CD4-positive, alpha-beta T cell treated with Interleukin-4 for 1 hour (primary cell): ENCODE results near the gene ZNRF3.
"Not testable (repeated sequence)": the region's sequence is repeated elsewhere in the genome, so short reads cannot be mapped to it uniquely, and the experiment has no call there.

ENCODE experiments used
- DNase-seq, 2 donors: peaks; one replicate each; pipeline ENCODE4 v3.0.0-alpha.2; 2020 to 2022

ZNRF3 gene

DNA sequence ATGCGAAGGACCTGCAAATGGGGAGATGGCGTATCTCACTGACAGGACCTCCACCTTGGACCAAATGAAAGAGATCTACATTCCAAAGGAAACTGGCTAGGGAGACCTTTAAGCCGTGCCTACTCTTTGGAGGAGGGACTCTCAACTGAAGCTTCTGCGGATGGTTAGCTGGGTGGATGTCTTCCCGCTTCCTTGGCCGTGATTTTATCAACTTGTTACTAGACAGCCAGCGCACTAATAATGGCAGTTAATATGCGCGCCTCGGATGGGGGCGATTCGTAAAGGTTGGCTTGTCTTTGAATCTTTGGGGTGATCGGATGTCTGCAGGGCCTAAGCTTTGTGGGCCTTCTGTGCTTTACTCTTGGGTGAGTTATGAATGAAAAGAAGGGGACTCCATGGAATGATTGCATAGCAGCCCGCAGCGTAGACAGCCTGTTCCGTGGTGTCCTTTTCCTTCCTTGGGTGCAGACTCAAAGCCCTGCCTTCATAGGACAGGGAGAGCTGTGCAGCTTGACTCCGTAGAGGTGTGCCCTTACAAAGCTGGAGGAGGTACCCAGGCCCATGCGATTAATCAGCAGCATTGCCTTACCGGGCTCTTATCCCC lies 1.5 kb downstream of the ZNRF3 start:
- DNase-seq, result no peak

GRCh38 chr22:28885939-28886338 lies 2.6 kb downstream of the ZNRF3 start:
- DNase-seq, result no peak

DNA sequence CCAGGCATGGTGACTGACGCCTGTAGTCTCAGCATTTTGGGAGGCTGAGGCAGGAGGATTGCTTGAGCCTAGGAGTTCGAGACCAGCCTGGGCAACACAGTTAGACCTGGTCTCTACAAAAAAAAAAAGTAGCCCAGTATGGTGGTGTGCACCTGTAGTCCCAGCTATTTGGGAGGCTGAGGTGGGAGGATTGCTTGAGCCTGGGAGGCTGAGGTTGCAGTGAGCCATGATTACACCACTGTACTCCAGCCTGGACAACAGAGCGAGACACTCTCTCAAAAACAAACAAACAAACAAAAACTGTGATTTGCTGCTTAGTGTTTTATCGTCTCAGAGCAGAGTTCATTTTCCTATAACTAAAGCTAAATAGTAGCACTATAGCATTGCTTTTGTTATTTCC lies 3.3 kb downstream of the ZNRF3 start:
- DNase-seq, result not testable (repeated sequence)

DNA sequence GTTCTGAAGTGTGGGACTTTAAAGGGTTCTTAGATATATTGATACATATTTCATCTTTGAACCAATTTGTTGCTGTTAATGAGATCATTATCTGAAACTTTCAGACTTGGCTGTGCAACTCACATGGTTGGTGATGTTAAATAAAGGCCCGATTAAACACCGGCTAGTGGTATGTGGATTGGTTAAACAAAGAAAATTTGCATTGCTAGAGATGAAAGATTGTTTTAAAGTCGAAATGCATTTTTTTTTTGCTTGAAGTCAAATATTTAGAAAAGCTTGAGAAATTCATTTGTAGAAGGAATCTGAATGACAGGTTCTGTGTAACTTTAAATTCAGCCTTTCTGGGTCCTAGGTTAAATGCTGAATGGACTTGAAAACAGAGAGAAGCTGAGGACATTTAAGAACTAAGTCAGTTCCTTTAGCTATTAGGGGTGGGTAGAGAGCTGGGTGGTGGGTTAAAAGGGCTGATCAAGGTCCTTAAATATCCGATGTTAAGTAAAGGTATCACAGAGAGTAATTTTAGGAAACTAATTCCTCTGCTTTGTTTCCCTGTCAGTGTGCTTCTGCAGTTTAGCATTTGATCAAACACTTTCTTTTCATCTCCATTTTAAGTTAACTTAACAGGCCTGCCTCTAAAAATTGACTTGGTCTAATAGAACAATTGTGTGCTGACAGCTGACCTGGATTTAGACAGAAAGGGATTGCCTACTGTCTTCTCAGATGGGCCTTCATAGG lies 4.5 kb downstream of the ZNRF3 start:
- DNase-seq, result no peak

GRCh38 chr22:28889478-28890024 lies 6.2 kb downstream of the ZNRF3 start:
- DNase-seq, result no peak

GRCh38 chr22:28891156-28891733 lies 7.9 kb downstream of the ZNRF3 start:
- no peak for DNase-seq

DNA sequence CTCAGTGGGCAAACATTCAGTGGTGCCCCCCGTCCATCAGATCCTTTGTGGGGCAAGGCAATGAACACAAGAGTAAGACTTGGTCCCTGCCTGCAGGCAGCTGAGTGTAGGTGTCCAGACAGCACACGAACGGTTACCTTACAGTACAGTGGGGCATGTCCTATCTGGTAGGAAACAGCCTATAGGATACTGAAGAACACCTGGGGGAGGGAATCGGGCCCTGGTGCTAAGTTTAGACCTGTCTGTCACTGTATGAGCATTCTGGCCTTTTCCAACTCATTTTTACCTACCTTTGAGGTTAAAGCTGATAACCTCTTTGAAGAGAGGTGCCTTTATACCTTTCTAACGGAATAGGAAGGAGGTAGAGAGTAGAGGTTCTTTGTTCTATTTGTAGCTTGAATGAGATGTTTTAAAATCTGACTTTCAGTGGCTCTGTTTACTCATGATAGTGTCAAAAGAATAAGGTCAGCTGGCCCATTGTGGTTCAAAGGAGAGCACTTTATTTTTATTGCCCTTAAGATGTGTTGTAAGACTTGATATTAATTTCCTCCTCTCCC lies 8.9 kb downstream of the ZNRF3 start:
- no peak for DNase-seq

DNA sequence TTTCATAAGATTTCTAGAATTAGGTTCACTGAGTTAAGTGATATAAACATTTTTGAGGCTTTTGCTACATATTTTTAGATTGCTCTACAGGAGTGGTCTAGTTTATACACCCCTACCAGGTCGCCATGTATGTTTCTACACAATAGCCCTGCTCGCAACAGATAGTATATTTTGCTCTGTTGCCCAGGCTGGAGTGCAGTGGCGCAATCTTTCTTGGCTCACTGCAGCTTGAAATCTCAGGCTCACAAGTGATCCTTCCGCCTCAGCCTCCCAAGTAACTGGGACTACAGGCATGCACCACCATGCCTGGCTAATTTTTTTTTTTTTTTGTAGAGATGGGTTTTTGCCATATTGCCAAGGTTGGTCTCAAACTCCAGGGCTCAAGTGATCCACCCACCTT lies 10.4 kb downstream of the ZNRF3 start:
- DNase-seq, result no peak

DNA sequence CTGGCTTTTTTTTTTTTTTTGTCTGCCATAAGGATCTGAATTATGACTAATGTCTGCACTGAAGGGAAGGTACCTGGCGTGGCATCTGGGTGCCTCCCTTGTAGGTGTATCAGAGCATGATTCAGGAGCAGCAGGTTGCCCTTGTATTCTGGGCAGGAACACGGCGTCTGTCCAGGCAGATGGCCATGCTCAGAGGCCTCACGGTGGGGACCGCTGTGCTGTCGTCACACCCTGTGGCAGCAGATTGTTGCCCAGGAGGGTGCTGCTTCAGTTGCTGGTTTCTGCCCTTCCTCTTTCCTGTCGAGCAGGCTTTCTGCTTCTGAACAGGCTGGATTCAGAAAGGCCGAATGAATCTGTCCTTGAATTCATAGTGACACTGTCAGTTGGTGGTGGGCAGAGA lies 11.0 kb downstream of the ZNRF3 start:
- DNase-seq, result peak in 1 of 2 donors; percentile 19

GRCh38 chr22:28894807-28895206 lies 11.4 kb downstream of the ZNRF3 start:
- no peak for DNase-seq

DNA sequence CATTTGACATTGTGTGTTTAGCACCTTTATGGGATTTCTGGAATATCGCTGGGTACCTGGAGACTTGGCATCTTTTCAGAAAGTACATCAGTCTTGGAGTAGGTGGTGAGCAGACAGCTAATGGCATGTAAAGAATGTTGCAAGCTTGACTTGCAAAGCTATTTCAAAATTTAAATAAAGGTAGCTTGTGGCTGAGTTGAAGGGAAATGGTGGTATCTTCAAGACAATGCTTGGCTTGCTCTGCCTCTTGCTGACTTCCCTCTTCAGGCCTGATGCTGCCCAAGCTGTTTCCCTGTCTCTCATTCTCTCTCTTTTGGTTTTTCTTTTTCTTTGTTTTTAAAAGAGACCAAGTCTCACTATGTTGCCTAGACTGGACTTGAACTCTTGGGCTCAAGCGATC lies 13.2 kb downstream of the ZNRF3 start:
- DNase-seq, result no peak

GRCh38 chr22:28898233-28898629 lies 14.9 kb downstream of the ZNRF3 start:
- DNase-seq, result no peak

DNA sequence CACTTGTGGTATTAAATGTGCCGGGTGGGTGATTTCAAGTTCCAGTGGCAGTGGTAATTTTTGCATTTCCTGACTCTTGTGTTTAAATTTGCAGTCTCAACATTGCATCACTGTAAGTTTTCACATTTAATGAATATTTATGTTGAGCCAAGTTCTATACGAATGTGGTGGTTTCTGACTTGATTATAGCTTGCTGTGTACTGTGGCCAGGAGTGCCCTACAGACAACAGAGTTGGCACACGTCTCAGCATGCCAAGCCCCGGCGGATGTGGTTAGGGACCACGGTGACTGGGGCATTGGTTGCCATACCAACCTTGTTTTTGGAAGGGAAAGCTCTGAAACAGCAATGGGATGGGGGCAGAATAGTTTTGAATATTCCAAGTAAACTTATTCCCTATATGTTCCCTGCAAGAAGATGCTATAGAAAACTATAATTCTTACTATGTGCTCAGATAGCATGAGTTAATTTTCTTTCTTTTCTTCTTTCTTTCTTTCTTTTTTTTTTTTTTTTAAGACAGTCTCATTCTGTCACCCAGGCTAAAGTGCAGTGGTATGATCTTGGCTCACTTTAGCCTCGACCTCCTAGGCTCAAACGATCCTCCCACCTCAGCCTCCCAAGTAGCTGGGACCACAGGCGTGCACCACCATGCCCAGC lies 16.0 kb downstream of the ZNRF3 start:
- DNase-seq, result peak; percentile 37 to 52

DNA sequence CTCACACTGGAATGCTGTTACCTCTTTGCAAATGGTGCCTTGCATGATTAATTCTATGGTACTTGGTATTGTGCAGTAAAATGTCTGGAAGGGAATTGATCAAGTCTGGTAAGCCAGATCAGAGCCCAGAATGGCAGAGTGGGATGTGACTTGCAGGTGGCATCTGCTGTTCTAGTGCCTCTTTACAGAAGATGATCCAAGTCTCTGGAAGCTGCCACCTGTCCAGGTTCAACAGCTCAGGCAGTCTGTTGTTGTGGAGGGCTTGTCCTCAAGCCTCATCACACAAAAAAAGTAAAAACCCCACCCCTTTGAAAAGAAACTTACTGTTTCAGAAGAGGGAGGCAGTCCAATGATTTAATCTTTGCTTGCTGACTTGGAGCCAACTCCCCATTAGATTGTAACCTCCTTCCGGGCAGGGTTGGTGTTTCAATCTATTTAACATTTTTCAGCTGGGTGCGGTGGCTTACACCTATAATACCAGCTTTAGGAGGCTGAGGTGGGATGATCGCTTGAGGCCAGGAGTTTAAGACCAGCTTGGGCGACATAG lies 17.1 kb downstream of the ZNRF3 start:
- DNase-seq, result no peak

GRCh38 chr22:28902490-28902889 lies 19.1 kb downstream of the ZNRF3 start:
- DNase-seq, result no peak

- DNase-seq, result no peak
Observed at GRCh38 chr22:28903080-28903479, 19.7 kb downstream of the ZNRF3 start.

DNA sequence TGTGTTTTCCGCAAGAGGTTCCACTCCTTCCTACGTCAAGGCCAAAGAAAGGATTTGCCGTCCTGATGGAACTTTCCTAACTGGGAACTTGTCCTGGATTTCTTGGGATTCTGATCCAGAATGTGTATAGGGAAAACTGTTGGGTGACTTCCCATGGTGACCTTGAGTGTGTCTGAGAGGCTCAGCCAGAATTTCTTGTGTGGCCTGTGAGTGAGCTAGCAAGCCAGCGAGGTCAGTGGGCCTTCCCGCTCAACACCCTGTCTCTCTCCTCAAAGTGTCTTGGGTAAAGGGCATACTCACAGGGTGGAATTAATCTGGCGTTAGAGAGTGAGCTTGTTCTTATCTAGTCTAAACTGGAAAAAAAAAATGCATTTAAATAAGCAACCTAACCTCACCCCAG lies 20.4 kb downstream of the ZNRF3 start:
- no peak for DNase-seq

DNA sequence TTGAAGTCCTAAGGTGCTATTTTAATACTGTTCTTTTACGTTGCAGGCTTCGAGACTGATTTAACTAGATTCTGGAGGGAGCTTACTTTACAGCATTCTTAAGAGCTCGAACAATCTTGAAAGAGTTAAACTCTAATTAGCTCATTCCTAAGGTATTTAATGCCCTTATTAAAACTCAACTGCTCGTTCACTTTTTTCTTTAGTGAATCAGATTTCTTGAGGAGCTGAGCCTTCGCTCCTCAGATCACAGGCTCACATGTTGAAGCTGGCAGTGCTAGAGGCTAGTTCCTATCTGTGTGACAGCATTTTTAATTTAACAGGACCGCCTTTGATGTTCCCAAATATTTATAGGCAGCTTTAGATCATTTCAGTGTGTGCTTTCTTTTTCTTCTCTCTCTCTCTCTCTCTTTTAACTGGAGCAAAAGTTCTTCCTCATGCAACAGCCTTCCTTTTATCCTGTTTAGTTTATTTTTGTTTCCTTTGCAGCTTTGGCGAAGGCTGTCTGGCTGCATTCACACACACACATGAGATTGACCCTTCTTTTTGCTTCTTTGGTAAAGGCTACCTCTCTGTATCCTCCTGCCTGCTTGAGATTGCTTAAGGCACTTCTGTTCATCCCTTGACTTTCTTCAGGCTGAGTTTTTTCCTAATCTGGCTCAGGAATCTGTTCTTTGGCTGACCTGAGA lies 21.0 kb downstream of the ZNRF3 start:
- no peak for DNase-seq

DNA sequence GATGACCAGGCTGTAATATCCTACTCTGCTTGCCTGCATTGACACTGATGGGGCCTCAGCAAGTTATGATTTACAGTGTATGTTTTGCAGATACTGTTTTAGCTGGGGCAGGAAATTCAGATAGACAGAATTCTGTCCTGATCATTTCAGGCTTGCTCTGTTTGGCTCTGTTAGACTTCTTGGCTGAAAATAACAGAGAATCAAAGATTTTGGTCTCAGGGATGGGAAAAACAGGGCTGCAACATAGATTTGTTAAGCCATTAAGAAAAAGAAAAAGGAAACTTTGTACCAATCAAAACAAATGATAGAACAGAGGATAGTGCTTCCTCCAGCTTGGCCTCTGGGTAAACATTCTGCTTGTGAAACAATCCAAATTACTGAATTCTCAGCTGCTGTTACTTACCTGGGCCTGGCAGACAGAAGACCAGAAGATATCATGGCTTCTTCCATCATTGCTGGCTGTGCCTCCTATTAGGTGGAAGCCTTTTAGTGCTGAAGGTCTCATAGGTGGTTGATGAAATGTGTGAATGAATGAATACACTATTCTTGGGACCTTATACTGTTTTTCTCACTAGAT lies 22.0 kb downstream of the ZNRF3 start:
- no peak for DNase-seq

DNA sequence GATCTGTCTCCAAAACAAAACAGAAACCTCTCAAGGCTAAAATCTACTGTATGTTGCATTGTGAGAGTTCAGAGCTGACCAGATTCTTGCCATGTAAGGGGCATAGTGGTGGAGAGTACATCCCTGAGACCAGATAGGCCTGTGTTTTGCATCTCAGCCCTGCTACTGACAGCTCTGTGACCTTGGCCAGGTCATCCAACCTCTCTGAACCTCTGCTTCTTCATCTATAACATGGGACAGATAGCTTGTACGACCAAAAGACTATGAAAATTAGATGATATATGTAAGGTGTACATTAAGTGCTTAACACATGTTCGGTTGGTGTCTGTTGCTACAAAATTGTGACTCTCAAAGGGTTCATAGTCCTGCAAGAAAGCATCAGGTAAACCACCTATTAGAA lies 22.9 kb downstream of the ZNRF3 start:
- DNase-seq, result no peak

DNA sequence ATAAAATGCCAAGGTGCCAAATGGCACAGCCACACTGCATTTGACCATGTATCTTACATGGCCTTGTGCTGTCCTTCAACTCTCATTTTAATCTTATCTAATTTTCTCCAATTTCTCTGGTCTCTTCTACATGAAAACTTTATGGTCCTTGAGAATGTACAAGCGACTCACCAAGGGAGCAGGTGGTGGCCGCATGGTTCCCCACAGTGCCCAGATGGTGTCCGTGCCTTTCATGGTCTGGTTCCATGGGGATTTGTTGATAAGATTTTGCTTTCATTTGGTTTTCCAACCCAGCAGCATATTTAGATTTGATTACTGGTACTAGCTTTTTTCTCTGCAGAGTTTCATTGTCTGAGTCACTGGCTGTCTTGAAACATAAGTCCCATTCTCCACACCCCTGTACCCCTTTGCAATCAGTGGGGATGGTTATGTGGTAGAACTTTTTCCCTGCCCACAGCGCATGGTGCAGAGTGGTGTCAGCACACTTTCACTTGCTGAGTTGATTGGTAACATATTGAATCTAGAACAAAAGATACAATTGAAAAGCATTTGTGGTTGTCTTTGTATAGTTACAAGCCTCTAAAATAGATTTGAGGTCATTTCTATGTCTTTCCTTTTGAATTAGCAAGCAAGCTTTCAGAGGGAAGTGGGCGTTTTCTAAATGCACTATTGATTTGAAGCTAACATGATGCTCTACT lies 24.1 kb downstream of the ZNRF3 start:
- DNase-seq, result no peak
